ENCODE data around the gene CAD. TPM values are rescaled to one million over a fixed set of nuclear protein-coding genes. Genes with fewer than 3 reads are reported as not detected.

Gene CAD
- total and polyA plus RNA-seq, 2 donors (not counting 3 experiments of a cell fraction or from before 2014, with no cell fraction given) = 60.3 to 91.4 TPM

- no peaks in the 10 kb centered on the region for H3K79me2 ChIP-seq (ENCODE audit: control insufficient read depth, insufficient read depth, low read length)
- no peak overlapping the region for H3K27ac ChIP-seq (ENCODE audit: insufficient read depth, low read depth, low read length)
- FAIRE-seq (no peak), DNase-seq (ENCODE audit: low read depth, low spot score) (no peak)
- peaks cover 17 to 20% of the 10 kb centered on the region in 2 experiments for H3K27me3 ChIP-seq (ENCODE audit: control insufficient read depth in 2 of 2, insufficient read depth in 2 of 2, low read length in 2 of 2)
- no peak overlapping the region for H3K9ac ChIP-seq (replicated peaks; ENCODE audit: extremely low read depth, insufficient read depth, low read length)
- no TSS peak for BruUV-seq (replicated peaks)
- H3K4me3 ChIP-seq (replicated peaks in 1 of 3; ENCODE audit: insufficient read depth in 1 of 3, low read depth in 1 of 3, low read length in 3 of 3) = no peak overlapping the region
- no peak overlapping the region for H3K4me2 ChIP-seq (ENCODE audit: insufficient read depth, low read length)
- ChIA-PET CTCF (interaction anchor here (1.0 to 1.2 kb wide), 2 partner anchors 9 to 332 kb away, joined by 3 to 4 read pairs; no protein-coding TSS in a partner anchor), POLR2A (no interaction called here)
- H3K4me1 ChIP-seq (ENCODE audit: control insufficient read depth, extremely low read depth, insufficient read depth, low read length) = no peaks in the 10 kb centered on the region
- TF ChIP-seq EZH2 (IDR thresholded peaks at IDR 0.05; ENCODE audit: borderline replicate concordance, low read depth, low read length, severe bottlenecking) = no peak
- no peak for TF ChIP-seq GATA2 (IDR thresholded peaks at IDR 0.05; ENCODE audit: insufficient read depth, insufficient read length, low read depth, low read length)
- no peak for TF ChIP-seq MYC (IDR thresholded peaks at IDR 0.05; ENCODE audit: low read depth, low read length)
- no peak for TF ChIP-seq MAX (IDR thresholded peaks at IDR 0.05; ENCODE audit: insufficient read depth, insufficient read length)
- TF ChIP-seq POLR2A (IDR thresholded peaks at IDR 0.05; ENCODE audit: low read depth, low read length) = no peak
- TF ChIP-seq JUN (IDR thresholded peaks at IDR 0.05; ENCODE audit: borderline replicate concordance, insufficient read depth, insufficient read length, low read depth) = no peak
- no peak for TF ChIP-seq CTCF (IDR thresholded peaks at IDR 0.05; ENCODE audit: extremely low read depth in 1 of 2, insufficient read depth in 1 of 2, low read depth in 1 of 2, low read length in 2 of 2)
- no peak for TF ChIP-seq FOS (IDR thresholded peaks at IDR 0.05; ENCODE audit: borderline replicate concordance, insufficient read depth, low read length)
- TF ChIP-seq POLR2AphosphoS5 (IDR thresholded peaks at IDR 0.05; ENCODE audit: insufficient read depth, low read depth, low read length) = no peak
- H3K9me3 ChIP-seq (replicated peaks; ENCODE audit: control insufficient read depth, insufficient read depth, low read length) = no peaks in the 10 kb centered on the region
- H3K36me3 ChIP-seq (ENCODE audit: control insufficient read depth in 2 of 2, extremely low read depth in 1 of 2, insufficient read depth in 2 of 2, low read length in 2 of 2) = no peaks in the 10 kb centered on the region
- no peak overlapping the region for H2AFZ ChIP-seq (ENCODE audit: low read depth, low read length)
- no peaks in the 10 kb centered on the region for H3K9me1 ChIP-seq (replicated peaks; ENCODE audit: control insufficient read depth, extremely low read depth, insufficient read depth, low read length)
- H4K20me1 ChIP-seq (replicated peaks; ENCODE audit: control insufficient read depth, extremely low read depth, insufficient read depth, low read length) = no peaks in the 10 kb centered on the region
- dilution Hi-C loops (cut with MboI; ENCODE audit: extremely low pct_ligation_motif_present, low sequenced_read_pairs) = no loop called here
- intact Hi-C loops (cut with micrococcal nuclease) = no loop called here
These were observed 38.7 kb upstream of the CAD start for GRCh38 chr2:27178469-27178868.
